ENCODE data around the gene SRCIN1.

SRCIN1 gene

DNA sequence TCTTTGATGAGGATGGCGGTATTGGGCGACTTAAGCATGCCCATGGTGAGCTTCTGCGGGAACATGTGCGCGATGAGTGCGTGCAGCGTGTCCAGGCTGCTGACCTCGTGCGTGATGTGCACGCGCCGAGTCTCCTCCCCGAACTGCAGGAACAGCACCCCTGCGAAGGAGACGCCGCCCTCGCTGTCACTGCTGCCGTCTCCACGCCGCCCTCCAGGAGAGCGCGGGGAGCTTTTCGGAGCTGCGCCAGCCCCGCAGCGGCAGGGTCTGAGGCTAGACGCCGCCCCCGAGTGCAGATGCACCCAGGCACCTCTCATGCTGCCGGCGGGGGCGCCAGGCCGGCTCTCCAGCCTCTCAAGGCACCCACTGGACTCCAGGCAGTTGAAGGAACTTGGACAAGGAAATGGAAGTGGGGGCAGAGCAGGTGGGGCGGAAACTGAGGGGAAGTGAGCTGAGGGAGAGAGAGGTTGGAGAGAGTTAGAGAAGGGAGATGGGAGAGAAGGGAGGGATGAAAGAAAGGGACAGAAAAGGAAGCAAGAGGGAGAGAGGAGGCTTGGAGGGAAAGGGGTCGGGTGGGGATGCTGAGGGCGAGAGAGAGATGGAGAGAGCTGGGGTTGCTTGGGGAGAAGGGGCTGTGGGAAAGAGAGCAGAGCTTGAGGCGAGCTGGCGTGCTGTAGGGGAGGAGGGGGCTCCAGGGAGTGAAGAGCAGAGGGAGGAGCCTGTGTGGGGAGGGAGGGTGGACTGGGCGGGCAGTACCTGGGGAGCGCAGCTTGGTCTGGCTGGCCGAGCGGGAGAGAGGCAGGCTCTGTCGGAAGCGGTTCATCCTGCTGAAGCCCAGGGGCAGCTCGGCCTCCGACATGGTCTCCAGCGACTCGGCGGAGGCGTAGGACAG is 42.1 kb downstream of the SRCIN1 start:
- Histone ChIP-seq H3K9me3 (no peaks in the 10 kb centered on the region), H3K4me1 (ENCODE audit: control insufficient read depth in 1 of 2, insufficient read depth in 1 of 2, low read depth in 1 of 2, low read length in 1 of 2) (peaks cover 18 to 26% of the 10 kb centered on the region in 2 experiments), H3K36me3 (no peaks in the 10 kb centered on the region), H3K4me3 (ENCODE audit: low read depth in 1 of 2, low read length in 1 of 2) (no peak overlapping the region), H3K27ac (no peak overlapping the region), H3K27me3 (peaks cover 100% of the 10 kb centered on the region)
- TF ChIP-seq, protein P1, sequence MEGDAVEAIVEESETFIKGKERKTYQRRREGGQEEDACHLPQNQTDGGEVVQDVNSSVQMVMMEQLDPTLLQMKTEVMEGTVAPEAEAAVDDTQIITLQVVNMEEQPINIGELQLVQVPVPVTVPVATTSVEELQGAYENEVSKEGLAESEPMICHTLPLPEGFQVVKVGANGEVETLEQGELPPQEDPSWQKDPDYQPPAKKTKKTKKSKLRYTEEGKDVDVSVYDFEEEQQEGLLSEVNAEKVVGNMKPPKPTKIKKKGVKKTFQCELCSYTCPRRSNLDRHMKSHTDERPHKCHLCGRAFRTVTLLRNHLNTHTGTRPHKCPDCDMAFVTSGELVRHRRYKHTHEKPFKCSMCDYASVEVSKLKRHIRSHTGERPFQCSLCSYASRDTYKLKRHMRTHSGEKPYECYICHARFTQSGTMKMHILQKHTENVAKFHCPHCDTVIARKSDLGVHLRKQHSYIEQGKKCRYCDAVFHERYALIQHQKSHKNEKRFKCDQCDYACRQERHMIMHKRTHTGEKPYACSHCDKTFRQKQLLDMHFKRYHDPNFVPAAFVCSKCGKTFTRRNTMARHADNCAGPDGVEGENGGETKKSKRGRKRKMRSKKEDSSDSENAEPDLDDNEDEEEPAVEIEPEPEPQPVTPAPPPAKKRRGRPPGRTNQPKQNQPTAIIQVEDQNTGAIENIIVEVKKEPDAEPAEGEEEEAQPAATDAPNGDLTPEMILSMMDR (IDR thresholded peaks at IDR 0.05) = no peak

GRCh38 chr17:38562903-38563302 is 42.8 kb downstream of the SRCIN1 start:
- Histone ChIP-seq H3K4me1 (ENCODE audit: control insufficient read depth in 1 of 2, insufficient read depth in 1 of 2, low read depth in 1 of 2, low read length in 1 of 2) (peaks cover 25 to 33% of the 10 kb centered on the region in 2 experiments), H3K4me3 (ENCODE audit: low read depth in 1 of 2, low read length in 1 of 2) (no peak overlapping the region), H3K27ac (no peak overlapping the region), H3K27me3 (peaks cover 100% of the 10 kb centered on the region), H3K9me3 (no peaks in the 10 kb centered on the region), H3K36me3 (no peaks in the 10 kb centered on the region)
- TF ChIP-seq, protein P1 (IDR thresholded peaks at IDR 0.05) = no peak

GRCh38 chr17:38562215-38562569 is 43.6 kb downstream of the SRCIN1 start:
- TF ChIP-seq, protein P1 (IDR thresholded peaks at IDR 0.05) = no peak
- Histone ChIP-seq H3K4me3 (ENCODE audit: low read depth in 1 of 2, low read length in 1 of 2) (no peak overlapping the region), H3K36me3 (no peaks in the 10 kb centered on the region), H3K9me3 (no peaks in the 10 kb centered on the region), H3K4me1 (ENCODE audit: control insufficient read depth in 1 of 2, insufficient read depth in 1 of 2, low read depth in 1 of 2, low read length in 1 of 2) (peaks cover 29 to 39% of the 10 kb centered on the region in 2 experiments), H3K27me3 (peaks cover 100% of the 10 kb centered on the region), H3K27ac (no peak overlapping the region)

- H3K4me3 ChIP-seq (ENCODE audit: low read depth in 1 of 2, low read length in 1 of 2) = no peak overlapping the region
- H3K9me3 ChIP-seq = no peaks in the 10 kb centered on the region
- H3K36me3 ChIP-seq = no peaks in the 10 kb centered on the region
- H3K27me3 ChIP-seq = peaks cover 99% of the 10 kb centered on the region
- peaks cover 29 to 39% of the 10 kb centered on the region in 2 experiments for H3K4me1 ChIP-seq (ENCODE audit: control insufficient read depth in 1 of 2, insufficient read depth in 1 of 2, low read depth in 1 of 2, low read length in 1 of 2)
- no peak overlapping the region for H3K27ac ChIP-seq
- TF ChIP-seq, protein P1 (IDR thresholded peaks at IDR 0.05) = no peak
Measured at GRCh38 chr17:38561416-38562214, 44.1 kb downstream of the SRCIN1 start.

GRCh38 chr17:38560503-38561318 is 45.0 kb downstream of the SRCIN1 start:
- no peaks in the 10 kb centered on the region for H3K36me3 ChIP-seq
- no peak overlapping the region for H3K4me3 ChIP-seq (ENCODE audit: low read depth in 1 of 2, low read length in 1 of 2)
- TF ChIP-seq, protein P1 (IDR thresholded peaks at IDR 0.05) = no peak
- H3K9me3 ChIP-seq = no peaks in the 10 kb centered on the region
- H3K27ac ChIP-seq = no peak overlapping the region
- peaks cover 90% of the 10 kb centered on the region for H3K27me3 ChIP-seq
- H3K4me1 ChIP-seq (ENCODE audit: control insufficient read depth in 1 of 2, insufficient read depth in 1 of 2, low read depth in 1 of 2, low read length in 1 of 2) = peaks cover 29 to 39% of the 10 kb centered on the region in 2 experiments
